ENCODE results near the gene TENM4. TPM values are rescaled to one million over a fixed set of nuclear protein-coding genes. Genes with fewer than 3 reads are reported as not detected.

The TENM4 gene
- total RNA-seq, 1 donor from 2014 or later = 11.9 TPM

GRCh38 chr11:78902771-78903507 is 537.9 kb downstream of the TENM4 start:
- Histone ChIP-seq H3K27ac (no peak overlapping the region), H3K27me3 (no peaks in the 10 kb centered on the region), H3K4me3 (no peak overlapping the region), H3K9me3 (no peaks in the 10 kb centered on the region), H3K4me1 (no peaks in the 10 kb centered on the region), H3K36me3 (no peaks in the 10 kb centered on the region)
- TF ChIP-seq CTCF (IDR thresholded peaks at IDR 0.05) = no peak
- intact Hi-C loops (cut with DNase I) = no loop called here
- no peak for DNase-seq (ENCODE audit: low spot score in 2 of 2)

- H3K36me3 ChIP-seq = no peaks in the 10 kb centered on the region
- no peaks in the 10 kb centered on the region for H3K9me3 ChIP-seq
- intact Hi-C loops (cut with DNase I) = no loop called here
- no peaks in the 10 kb centered on the region for H3K27me3 ChIP-seq
- H3K4me3 ChIP-seq = no peak overlapping the region
- DNase-seq (ENCODE audit: low spot score in 2 of 2) = no peak
- H3K4me1 ChIP-seq = no peaks in the 10 kb centered on the region
- H3K27ac ChIP-seq = no peak overlapping the region
- no peak for TF ChIP-seq CTCF (IDR thresholded peaks at IDR 0.05)
These were observed 539.0 kb downstream of the TENM4 start for GRCh38 chr11:78901831-78902230.

- H3K4me1 ChIP-seq = no peaks in the 10 kb centered on the region
- H3K36me3 ChIP-seq = no peaks in the 10 kb centered on the region
- no peaks in the 10 kb centered on the region for H3K27me3 ChIP-seq
- H3K27ac ChIP-seq = no peak overlapping the region
- H3K9me3 ChIP-seq = no peaks in the 10 kb centered on the region
- no peak for TF ChIP-seq CTCF (IDR thresholded peaks at IDR 0.05)
- H3K4me3 ChIP-seq = no peak overlapping the region
- intact Hi-C loops (cut with DNase I) = no loop called here
- no peak for DNase-seq (ENCODE audit: low spot score in 2 of 2)
These were observed 542.5 kb downstream of the TENM4 start for GRCh38 chr11:78898266-78898775.

GRCh38 chr11:78893996-78894395 is 546.8 kb downstream of the TENM4 start:
- no peak for DNase-seq (ENCODE audit: low spot score in 2 of 2)
- H3K27ac ChIP-seq = no peak overlapping the region
- H3K9me3 ChIP-seq = no peaks in the 10 kb centered on the region
- intact Hi-C loops (cut with DNase I) = no loop called here
- no peak for TF ChIP-seq CTCF (IDR thresholded peaks at IDR 0.05)
- no peaks in the 10 kb centered on the region for H3K4me1 ChIP-seq
- H3K27me3 ChIP-seq = no peaks in the 10 kb centered on the region
- H3K36me3 ChIP-seq = peaks cover 0 to 8% of the 10 kb centered on the region in 2 donors
- no peak overlapping the region for H3K4me3 ChIP-seq

- Histone ChIP-seq H3K4me1 (no peaks in the 10 kb centered on the region), H3K4me3 (no peak overlapping the region), H3K27ac (no peak overlapping the region), H3K27me3 (no peaks in the 10 kb centered on the region), H3K9me3 (no peaks in the 10 kb centered on the region), H3K36me3 (peaks cover 0 to 11% of the 10 kb centered on the region in 2 donors)
- no peak for TF ChIP-seq CTCF (IDR thresholded peaks at IDR 0.05)
- intact Hi-C loops (cut with DNase I) = no loop called here
- DNase-seq (ENCODE audit: low spot score in 2 of 2) = no peak
These were observed 551.1 kb downstream of the TENM4 start for GRCh38 chr11:78889698-78890097.
